DMS79 (cell line): ENCODE data around the gene GRIN1.

Experiments used
- DNase-seq: peaks from one replicate; lab custom pipeline; 2025; lab: John Stamatoyannopoulos, UW

GRIN1 gene

DNA sequence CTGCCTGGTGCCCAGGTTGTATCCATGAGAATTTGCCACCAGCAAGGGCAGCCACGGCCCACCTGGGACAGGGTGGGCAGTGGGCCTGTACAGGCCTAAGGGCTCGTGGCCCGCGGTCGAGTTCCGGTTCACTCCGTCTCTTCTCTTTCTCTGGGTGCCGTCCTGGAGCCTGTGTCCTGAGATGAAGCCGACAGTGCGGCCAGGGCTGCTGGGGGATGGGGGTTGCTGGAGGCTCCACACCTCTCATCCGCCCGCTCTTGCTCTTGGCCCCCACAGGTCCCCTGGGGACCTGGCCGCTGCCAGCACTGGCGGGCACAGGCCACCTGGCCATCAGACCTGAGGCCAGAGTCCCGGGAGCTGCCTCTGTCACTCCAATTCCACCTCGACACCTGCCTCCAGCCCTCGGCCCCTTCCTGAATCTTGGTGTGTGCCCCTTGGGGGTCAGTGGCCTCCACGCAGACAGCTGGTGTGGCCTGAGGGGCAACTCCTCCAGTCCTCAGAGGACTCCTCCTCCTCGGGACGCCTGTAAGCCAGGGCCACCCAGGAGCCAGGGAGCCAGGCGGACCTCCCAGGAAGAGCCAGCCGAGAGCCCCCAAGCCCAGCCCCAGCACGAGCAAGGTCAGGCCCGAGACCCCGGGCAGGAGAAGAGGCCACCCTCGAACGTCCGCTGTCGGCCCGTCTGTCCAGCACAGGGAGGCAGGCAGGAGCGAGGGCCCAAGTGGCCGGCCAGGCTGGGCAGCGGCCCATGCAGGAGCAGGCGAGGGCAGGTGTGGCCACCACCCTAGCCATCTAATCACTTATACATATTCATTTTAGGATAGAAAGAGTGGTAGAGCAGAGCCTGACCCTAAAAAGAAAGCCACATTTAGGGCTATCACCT, 25.7 kb downstream of the GRIN1 start:
- DNase-seq = no peak

- no peak for DNase-seq
Measured at GRCh38 chr9:137165250-137165836, 26.4 kb downstream of the GRIN1 start.

- DNase-seq = no peak
Measured at GRCh38 chr9:137166380-137167229, 27.7 kb downstream of the GRIN1 start.

- DNase-seq = no peak
Measured at GRCh38 chr9:137167277-137167746, 28.4 kb downstream of the GRIN1 start.

DNA sequence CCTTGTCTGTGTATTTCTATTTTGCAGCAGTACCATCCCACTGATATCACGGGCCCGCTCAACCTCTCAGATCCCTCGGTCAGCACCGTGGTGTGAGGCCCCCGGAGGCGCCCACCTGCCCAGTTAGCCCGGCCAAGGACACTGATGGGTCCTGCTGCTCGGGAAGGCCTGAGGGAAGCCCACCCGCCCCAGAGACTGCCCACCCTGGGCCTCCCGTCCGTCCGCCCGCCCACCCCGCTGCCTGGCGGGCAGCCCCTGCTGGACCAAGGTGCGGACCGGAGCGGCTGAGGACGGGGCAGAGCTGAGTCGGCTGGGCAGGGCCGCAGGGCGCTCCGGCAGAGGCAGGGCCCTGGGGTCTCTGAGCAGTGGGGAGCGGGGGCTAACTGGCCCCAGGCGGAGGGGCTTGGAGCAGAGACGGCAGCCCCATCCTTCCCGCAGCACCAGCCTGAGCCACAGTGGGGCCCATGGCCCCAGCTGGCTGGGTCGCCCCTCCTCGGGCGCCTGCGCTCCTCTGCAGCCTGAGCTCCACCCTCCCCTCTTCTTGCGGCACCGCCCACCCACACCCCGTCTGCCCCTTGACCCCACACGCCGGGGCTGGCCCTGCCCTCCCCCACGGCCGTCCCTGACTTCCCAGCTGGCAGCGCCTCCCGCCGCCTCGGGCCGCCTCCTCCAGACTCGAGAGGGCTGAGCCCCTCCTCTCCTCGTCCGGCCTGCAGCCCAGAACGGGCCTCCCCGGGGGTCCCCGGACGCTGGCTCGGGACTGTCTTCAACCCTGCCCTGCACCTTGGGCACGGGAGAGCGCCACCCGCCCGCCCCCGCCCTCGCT, 29.0 kb downstream of the GRIN1 start:
- peak; percentile 48 for DNase-seq

DNA sequence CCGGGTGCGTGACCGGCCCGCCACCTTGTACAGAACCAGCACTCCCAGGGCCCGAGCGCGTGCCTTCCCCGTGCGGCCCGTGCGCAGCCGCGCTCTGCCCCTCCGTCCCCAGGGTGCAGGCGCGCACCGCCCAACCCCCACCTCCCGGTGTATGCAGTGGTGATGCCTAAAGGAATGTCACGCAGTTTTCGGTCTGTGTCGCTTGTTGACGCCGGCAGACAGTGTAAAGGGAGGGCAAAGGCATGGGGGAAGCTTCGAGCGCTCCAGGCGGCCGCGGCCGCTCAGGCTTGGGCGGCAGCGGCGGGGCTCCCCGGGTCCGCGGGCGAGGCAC, 29.6 kb downstream of the GRIN1 start:
- DNase-seq = no peak

DNA sequence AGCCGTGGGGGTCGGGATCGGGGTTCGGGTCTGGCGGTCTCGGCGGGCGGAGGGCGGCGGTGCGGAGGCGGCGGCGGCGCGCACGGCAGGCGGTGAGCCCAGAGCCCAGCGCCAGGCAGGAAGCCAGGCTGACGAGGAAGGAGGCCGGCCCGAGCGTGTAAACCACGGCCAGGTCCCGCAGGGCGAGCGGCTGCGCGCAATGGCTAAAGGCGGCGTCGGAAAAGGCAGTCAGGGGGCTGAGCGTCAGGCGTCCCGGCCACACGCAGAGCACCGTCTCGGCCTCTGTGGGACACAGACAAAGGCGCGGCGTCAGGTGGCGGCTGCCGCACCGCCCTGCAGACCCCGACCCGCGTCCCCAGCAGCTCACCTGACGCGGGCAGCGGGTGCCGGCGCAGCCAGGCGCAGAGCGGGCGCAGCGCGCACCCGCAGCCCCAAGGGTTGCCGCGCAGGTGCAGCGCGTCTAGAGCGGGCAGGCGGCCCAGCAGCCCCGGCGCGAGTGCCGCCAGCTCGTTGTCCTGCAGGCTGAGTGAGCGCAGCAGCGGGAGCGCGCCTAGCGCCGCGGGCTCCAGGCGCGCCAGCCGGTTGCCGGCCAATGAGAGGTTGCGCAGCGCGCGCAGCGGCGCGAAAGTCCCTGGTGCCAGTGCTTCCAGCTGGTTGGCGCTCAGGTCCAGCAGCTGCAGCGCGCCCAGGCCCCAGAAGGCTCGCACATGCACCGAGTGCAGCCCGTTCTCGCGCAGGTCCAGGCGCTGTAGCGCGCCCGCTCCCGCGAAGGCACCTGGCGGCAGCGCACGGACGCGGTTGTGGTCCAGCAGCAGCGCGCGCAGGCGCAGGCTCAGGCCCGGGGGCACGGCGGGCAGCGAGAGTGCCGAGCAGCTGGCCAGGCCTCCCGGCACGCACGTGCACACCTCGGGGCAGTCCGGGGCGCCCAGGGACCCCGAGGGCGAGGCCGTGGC, 30.2 kb downstream of the GRIN1 start:
- peak; percentile 77 for DNase-seq

DNA sequence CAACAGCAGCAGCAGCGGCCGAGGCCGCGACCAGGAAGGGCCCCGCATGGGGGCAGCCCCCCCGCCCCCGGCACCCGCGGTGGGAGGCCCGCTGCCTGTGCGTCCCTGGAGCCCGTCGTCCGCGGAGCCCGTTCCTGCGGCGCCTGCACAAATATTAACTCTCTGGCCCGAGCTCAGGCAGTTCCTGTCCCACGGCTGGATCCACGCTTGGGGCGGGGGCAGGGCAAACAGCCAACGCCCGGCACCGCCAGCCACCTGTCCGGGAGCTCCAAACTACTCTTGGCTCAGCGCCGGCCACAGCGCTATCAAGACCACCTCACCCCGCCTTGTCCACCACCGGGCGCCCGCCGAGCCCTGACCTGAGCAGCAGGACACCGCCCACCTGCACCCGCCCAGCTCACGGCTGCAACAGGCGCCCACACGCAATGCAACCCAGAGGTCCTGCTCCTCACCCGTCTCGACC, 31.0 kb downstream of the GRIN1 start, which contains the start of gene LRRC26:
Gene LRRC26, minus strand, starts transcription at position 156 of the 463 bp plus-strand sequence. Its CDS starts 108 bp downstream, at position 48.
- DNase-seq = no peak

DNA sequence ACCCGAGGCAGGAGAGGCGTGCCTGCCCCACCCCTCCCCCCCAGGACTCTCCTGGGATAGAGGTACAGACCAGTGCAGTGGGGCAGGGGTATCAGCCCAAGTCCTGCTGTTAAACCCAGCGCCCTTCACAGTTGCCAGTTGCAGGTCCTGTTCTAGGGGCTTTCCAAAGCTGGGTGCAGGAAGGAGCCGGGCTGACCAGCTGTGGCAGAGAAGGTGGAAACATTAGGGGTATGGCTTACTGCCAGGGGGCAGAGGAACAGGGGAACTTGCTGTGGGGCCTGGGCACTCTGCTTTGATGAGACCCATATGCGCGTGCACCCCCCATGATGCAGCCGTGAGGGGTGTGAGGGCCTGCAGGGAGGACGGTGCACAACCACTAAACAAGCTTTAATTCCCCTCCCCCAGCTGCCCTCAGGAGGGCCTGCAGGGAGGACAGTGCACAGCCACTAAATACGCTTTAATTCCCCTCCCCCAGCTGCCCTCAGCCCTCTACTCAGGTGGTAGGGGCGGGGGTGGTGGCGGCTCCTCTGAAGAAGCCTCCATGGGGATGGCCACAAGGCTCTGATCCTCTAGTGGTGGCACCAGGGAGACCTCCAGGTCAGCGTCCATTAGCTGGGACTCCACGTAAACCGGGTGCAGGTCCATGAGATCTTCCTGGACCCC, 31.7 kb downstream of the GRIN1 start:
- no peak for DNase-seq

DNA sequence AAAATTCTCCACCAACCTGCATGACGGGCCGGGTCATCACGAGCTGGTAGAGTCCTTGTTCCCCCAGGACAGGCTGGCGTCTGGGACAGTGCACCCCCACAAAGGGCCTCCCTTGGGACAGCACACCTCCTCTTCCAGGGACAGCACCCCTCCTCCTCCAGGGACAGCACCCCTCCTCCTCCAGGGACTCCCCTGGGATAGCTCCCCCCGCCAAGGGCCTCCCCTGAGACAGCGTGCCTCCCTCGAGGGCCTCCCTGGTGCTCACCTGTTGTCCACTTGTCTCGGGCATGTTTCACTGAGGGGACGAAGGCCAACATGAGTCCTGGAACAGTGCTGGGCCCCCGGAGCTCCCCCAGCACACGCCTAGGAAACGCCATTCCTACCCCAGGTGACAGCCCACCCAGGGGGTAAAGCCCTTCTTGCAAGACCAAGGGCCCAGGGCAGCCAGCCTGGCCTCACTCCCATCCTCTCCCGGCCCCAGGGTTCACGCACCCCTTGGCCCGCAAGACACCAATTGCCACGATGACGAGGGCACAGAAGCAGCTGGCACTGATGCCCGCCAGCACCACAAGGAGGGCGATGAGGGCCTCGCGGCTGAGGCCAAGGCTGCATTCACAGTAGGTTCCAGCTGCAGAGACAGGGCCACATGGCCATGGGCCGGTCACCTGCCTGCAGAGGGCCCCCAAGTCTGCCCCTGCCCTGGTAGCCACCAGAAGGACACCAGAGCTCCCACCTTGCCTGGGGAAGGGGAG, 32.4 kb downstream of the GRIN1 start:
- no peak for DNase-seq

- no peak for DNase-seq
Measured at GRCh38 chr9:137172901-137173795, 34.2 kb downstream of the GRIN1 start.

- no peak for DNase-seq
Measured at GRCh38 chr9:137173796-137174664, 35.1 kb downstream of the GRIN1 start.

- no peak for DNase-seq
Measured at GRCh38 chr9:137174722-137175293, 35.9 kb downstream of the GRIN1 start.

DNA sequence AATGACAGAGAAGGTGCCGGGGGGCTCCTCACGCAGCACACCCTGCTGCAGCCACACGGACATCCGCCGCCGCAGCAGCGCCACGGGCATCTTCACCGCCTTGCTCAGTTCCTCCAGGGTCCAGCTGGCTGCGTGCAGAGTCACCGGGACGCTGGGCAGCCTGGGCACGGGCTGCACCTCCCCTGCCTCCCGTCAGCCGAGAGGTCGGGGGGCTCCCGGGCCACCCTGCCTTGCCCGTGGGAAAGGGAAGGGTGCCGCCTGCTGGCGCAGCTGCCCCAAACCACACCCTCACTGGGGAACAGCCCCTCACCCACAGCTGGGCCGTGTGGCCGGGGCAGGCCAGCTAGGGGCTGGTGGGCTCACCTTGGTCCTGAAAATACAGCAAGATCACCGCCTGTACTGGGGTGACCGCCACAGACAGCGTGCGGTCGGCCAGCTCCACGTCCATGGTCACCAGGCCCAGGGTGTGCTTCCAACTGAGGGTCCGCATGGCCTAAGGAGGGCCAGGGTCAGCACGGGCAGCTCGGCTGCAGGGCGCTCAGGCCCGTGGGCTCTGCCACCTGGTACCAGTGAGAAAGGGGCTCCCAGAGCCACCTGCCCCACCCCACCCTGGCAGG, 36.5 kb downstream of the GRIN1 start:
- no peak for DNase-seq

GRCh38 chr9:137176302-137177182, 37.6 kb downstream of the GRIN1 start:
- no peak for DNase-seq
